Measurements from ENCODE around the gene NSUN6. TPM values are rescaled to one million over a fixed set of nuclear protein-coding genes. Genes with fewer than 3 reads are reported as not detected.

The NSUN6 gene
- total RNA-seq, 4 donors from 2014 or later, result 5.0 to 10.4 (median 5.7) TPM

DNA sequence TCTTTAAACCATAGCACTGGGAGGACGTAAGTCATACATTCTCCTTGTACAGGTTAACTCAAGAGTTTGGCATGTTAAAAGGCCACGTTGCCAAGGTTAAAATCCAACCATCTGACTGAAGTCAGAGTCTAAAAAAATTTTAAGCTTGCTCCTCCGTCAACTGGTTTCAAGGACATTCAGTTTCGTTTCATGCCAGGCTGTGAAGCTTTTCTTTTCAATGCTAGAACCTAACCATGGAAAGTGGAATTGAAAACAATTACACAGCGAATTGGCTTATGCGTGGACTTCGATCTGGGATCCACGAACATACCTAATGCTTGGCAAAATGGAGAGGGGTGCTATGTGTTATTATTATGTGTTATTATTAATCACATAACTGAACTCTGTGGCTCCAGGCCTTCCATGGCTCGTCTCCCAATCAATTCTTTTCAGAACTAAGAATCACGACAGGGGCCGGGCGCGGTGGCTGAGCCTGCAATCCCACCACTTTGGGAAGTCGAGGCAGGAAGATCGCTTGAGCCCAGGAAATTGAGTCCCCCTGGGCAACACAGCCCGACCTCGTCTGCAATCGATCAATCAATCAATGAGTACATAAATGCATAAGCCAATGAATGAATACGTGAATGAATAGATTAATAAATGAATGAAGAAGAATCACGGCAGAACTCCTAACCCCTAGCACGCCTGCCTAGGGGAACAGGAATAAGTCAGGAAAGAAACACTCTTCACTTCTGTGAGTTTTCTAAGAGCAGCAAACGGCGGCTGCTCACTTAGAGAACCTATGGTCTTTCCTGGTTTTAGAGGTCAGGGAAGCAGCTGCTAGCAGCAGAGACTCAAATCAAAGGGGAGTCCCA is 7.1 kb upstream of the NSUN6 start:
- no peaks in the 10 kb centered on the region for H3K36me3 ChIP-seq
- intact Hi-C loops (cut with DNase I), result no loop called here
- no peak for TF ChIP-seq EP300 (IDR thresholded peaks at IDR 0.05)
- TF ChIP-seq, protein P1, sequence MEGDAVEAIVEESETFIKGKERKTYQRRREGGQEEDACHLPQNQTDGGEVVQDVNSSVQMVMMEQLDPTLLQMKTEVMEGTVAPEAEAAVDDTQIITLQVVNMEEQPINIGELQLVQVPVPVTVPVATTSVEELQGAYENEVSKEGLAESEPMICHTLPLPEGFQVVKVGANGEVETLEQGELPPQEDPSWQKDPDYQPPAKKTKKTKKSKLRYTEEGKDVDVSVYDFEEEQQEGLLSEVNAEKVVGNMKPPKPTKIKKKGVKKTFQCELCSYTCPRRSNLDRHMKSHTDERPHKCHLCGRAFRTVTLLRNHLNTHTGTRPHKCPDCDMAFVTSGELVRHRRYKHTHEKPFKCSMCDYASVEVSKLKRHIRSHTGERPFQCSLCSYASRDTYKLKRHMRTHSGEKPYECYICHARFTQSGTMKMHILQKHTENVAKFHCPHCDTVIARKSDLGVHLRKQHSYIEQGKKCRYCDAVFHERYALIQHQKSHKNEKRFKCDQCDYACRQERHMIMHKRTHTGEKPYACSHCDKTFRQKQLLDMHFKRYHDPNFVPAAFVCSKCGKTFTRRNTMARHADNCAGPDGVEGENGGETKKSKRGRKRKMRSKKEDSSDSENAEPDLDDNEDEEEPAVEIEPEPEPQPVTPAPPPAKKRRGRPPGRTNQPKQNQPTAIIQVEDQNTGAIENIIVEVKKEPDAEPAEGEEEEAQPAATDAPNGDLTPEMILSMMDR (IDR thresholded peaks at IDR 0.05), result no peak
- peak in 1 of 2 donors; percentile 6 for TF ChIP-seq POLR2AphosphoS5 (IDR thresholded peaks at IDR 0.05)
- peak; percentile 11 for TF ChIP-seq POLR2A (IDR thresholded peaks at IDR 0.05; ENCODE audit: low read depth)
- no peaks in the 10 kb centered on the region for H3K27me3 ChIP-seq
- no peak for DNase-seq (ENCODE audit: extremely low spot score)
- H3K9me3 ChIP-seq, result no peaks in the 10 kb centered on the region
- WGBS, result 15% methylated on average over 23 of the region's 23 CpGs
- H3K4me1 ChIP-seq, result peaks cover 30 to 45% (median 38%) of the 10 kb centered on the region in 4 donors
- H3K4me3 ChIP-seq, result peak overlapping the region; percentile 89 to 92 (median 90)
- H3K27ac ChIP-seq (replicated peaks in 1 of 4), result peak overlapping the region; percentile 96 to 98 (median 98)

DNA sequence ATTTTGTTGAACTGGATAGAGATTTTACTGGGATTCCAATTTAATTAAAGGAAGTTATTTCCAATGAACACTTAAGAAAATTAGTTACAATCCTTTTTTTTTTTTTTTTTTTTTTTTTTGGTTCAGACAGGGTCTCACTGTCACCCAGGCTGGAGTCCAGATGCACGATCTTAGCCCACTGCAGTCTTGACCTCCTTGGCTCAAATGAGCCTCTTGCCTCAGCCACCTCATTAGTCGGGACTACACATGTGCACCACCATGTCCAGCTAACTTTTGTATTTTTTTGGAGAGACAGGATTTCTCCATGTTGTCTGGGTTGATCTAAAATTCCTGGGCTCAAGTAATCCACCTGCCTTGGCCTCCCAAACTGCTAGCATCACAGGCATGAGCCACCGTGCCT is 5.3 kb upstream of the NSUN6 start:
- no peak overlapping the region for H3K4me3 ChIP-seq
- H3K4me1 ChIP-seq, result peaks cover 27 to 36% (median 31%) of the 10 kb centered on the region in 4 donors
- no peaks in the 10 kb centered on the region for H3K36me3 ChIP-seq
- H3K27me3 ChIP-seq, result no peaks in the 10 kb centered on the region
- no peak overlapping the region for H3K27ac ChIP-seq (replicated peaks in 1 of 4)
- intact Hi-C loops (cut with DNase I), result no loop called here
- TF ChIP-seq, protein P1 (IDR thresholded peaks at IDR 0.05), result no peak
- TF ChIP-seq POLR2A (IDR thresholded peaks at IDR 0.05; ENCODE audit: low read depth) (no peak), EP300 (IDR thresholded peaks at IDR 0.05) (no peak), POLR2AphosphoS5 (IDR thresholded peaks at IDR 0.05) (no peak)
- DNase-seq (ENCODE audit: extremely low spot score), result no peak
- 79% methylated on average over 3 of the region's 3 CpGs for WGBS
- H3K9me3 ChIP-seq, result no peaks in the 10 kb centered on the region

DNA sequence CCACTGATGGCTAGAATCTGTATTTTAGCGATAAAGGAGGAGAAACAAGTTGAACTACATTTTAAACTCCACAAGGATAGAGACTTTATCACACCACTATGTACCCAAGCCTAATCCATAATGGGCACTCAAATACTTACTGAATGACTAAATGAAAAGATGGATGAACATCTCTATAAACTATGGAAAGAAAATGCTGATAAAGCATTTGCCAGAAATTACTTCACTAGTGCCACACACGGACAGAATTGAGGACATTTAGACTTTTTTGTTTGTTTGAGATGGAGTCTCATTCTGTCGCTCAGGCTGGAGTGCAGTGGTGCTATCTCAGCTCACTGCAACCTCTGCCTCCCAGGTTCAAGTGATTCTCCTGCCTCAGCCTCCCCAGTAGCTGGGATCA is 1.7 kb upstream of the NSUN6 start:
- H3K4me3 ChIP-seq, result no peak overlapping the region
- no peak for DNase-seq (ENCODE audit: extremely low spot score)
- peaks cover 28 to 39% (median 33%) of the 10 kb centered on the region in 4 donors for H3K4me1 ChIP-seq
- no peaks in the 10 kb centered on the region for H3K9me3 ChIP-seq
- WGBS, result 89% methylated on average over 3 of the region's 3 CpGs
- intact Hi-C loops (cut with DNase I), result no loop called here
- H3K36me3 ChIP-seq, result no peaks in the 10 kb centered on the region
- H3K27me3 ChIP-seq, result no peaks in the 10 kb centered on the region
- no peak overlapping the region for H3K27ac ChIP-seq (replicated peaks in 1 of 4)
- TF ChIP-seq POLR2A (IDR thresholded peaks at IDR 0.05; ENCODE audit: low read depth) (no peak), POLR2AphosphoS5 (IDR thresholded peaks at IDR 0.05) (no peak), EP300 (IDR thresholded peaks at IDR 0.05) (no peak)
- TF ChIP-seq, protein P1 (IDR thresholded peaks at IDR 0.05), result no peak

DNA sequence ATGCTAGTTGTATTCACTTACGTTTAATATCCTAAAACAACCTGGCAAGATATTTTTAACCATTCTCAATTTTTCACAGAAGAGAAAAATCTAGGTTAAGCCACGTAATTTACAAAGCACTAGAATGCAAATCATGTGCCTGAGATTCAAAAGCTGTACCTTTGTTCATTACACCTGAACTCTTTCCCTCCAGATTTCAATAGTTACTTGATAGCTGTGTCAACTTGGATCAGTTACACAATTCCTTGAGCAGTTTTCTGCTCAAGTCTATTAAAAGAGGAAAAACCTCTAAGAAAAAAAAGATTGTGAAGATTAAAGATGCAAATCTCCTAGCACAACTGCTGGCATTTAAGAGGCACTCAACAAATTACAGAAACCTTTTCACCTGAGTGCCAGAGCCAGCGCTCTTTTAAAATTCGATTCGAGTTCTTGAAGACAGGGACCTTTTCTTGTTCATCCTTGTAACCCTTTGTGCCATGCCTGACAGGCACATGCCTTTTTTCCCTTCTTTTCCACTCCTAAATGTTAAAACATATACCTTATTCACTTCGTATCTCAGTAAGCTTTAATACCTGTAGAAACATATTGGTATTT is 886 bp downstream of the NSUN6 start:
- peak overlapping the region in 1 of 4 donors; percentile 91 for H3K27ac ChIP-seq (replicated peaks in 1 of 4)

More for the DNA sequence above, 886 bp downstream of the NSUN6 start:
- H3K9me3 ChIP-seq, result no peaks in the 10 kb centered on the region
- H3K4me3 ChIP-seq, result peak overlapping the region; percentile 66 to 77 (median 72)
- no peak for TF ChIP-seq EP300 (IDR thresholded peaks at IDR 0.05)
- no peak for TF ChIP-seq POLR2A (IDR thresholded peaks at IDR 0.05; ENCODE audit: low read depth)
- no peak for TF ChIP-seq POLR2AphosphoS5 (IDR thresholded peaks at IDR 0.05)
- TF ChIP-seq, protein P1 (IDR thresholded peaks at IDR 0.05), result no peak
- WGBS, result 10% methylated on average over 6 of the region's 6 CpGs
- H3K27me3 ChIP-seq, result no peaks in the 10 kb centered on the region
- peaks cover 0 to 7% (median 4%) of the 10 kb centered on the region in 4 donors for H3K36me3 ChIP-seq
- intact Hi-C loops (cut with DNase I), result no loop called here
- no peak for DNase-seq (ENCODE audit: extremely low spot score)
- H3K4me1 ChIP-seq, result peaks cover 22 to 32% (median 29%) of the 10 kb centered on the region in 4 donors
